A549 (cell line): ENCODE data around the gene IDH2. TPM values are rescaled to one million over a fixed set of nuclear protein-coding genes. Genes with fewer than 3 reads are reported as not detected.

Experiments used
- ATAC-seq, 2 experiments: fragments of 200-7000 bp in 1 of 2; fragments of >200 bp in 1 of 2; cut with Nextera tagmentation in 1 of 2; cut with Tn5 transposase in 1 of 2; 3 replicates each; pipeline versions ENCODE4 v1.8.0 to v1.9.1; 2018 to 2020; ENCODE audit warnings: mild to moderate bottlenecking in 1 of 2, moderate library complexity in 1 of 2
- CTCF ChIA-PET: fragments of 300-600 bp; sonication (Branson Sonifier 250); formaldehyde crosslinking; extraction: SDS; loops from one replicate; lab custom pipeline; 2021; ENCODE audit warnings: antibody characterized with exemption, inconsistent platforms; lab: Yijun Ruan, JAX
- POLR2A ChIA-PET: fragments of 350-600 bp; formaldehyde crosslinking; extraction: SDS; loops from one replicate; lab custom pipeline; 2021; ENCODE audit warnings: antibody characterized with exemption, inconsistent platforms; lab: Yijun Ruan, JAX
- DNase-seq, 2 experiments: peaks; one replicate each; pipeline versions ENCODE4 v3.0.0 to v3.0.0-alpha.2; 2011 to 2016; ENCODE audit warnings: low read depth in 1 of 2, low spot score in 1 of 2
- FAIRE-seq: peaks from 2 replicates; lab custom pipeline; 2011; peaks lifted over from hg19 to GRCh38; lab: Jason Lieb, UNC
- H3K27ac ChIP-seq, 2 experiments: fragments of >200 bp; sonication (Bioruptor Twin); formaldehyde crosslinking; 3 replicates each; pipeline ENCODE4 v1.5.1; 2016 to 2017
- H3K4me1 ChIP-seq: fragments of >200 bp; sonication (Bioruptor Twin); formaldehyde crosslinking; 3 replicates; pipeline ENCODE4 v1.6.1; 2016
- H3K4me2 ChIP-seq: fragments of >200 bp; sonication (Bioruptor Twin); formaldehyde crosslinking; 3 replicates; pipeline ENCODE4 v1.6.1; 2016
- H3K4me3 ChIP-seq: fragments of >200 bp; sonication (Bioruptor Twin); formaldehyde crosslinking; 3 replicates; pipeline ENCODE4 v1.5.1; 2016
- H3K9me3 ChIP-seq: fragments of >200 bp; sonication (Bioruptor Twin); formaldehyde crosslinking; 3 replicates; pipeline ENCODE4 v1.6.1; 2016
- ATOH8 ChIP-seq: fragments of 250-450 bp; sonication (Bioruptor Pico); IDR thresholded peaks from 2 replicates; pipeline ENCODE4 v1.5.0; 2020; ENCODE audit warnings: low read depth, mild to moderate bottlenecking, moderate library complexity
- BCL3 ChIP-seq: fragments of >200 bp; sonication (Bioruptor Twin); formaldehyde crosslinking; IDR thresholded peaks from 3 replicates; pipeline ENCODE4 v1.6.1; 2016
- CBX2 ChIP-seq: fragments of 200-600 bp; sonication (generic); IDR thresholded peaks from 2 replicates; pipeline ENCODE4 v1.6.1; 2016; ENCODE audit warnings: low read depth, mild to moderate bottlenecking, borderline replicate concordance
- CHD2 ChIP-seq: fragments of 150-350 bp; IDR thresholded peaks from 2 replicates; pipeline ENCODE4 v1.6.1; 2014; ENCODE audit warnings: low read length; ENCODE audit not compliant: partially characterized antibody
- CHD4 ChIP-seq: fragments of 200-600 bp; sonication (generic); IDR thresholded peaks from 2 replicates; pipeline ENCODE4 v1.6.1; 2016; ENCODE audit warnings: antibody characterized with exemption, mild to moderate bottlenecking, borderline replicate concordance
- ESRRA ChIP-seq: fragments of 150-350 bp; IDR thresholded peaks from 2 replicates; pipeline ENCODE4 v1.6.1; 2014; ENCODE audit warnings: mild to moderate bottlenecking, low read length, borderline replicate concordance
- FOSB ChIP-seq: fragments of 250-450 bp; sonication (Bioruptor Pico); IDR thresholded peaks from 2 replicates; pipeline ENCODE4 v1.5.0; 2020; ENCODE audit warnings: mild to moderate bottlenecking, moderate library complexity
- FOSL2 ChIP-seq, 2 experiments: fragments of 450-650 bp in 1 of 2; fragments of >200 bp in 1 of 2; sonication (Bioruptor Twin) in 1 of 2; formaldehyde crosslinking; IDR thresholded peaks; 2 replicates each; pipeline versions ENCODE4 v1.5.0 to v1.6.1; 2016 to 2020; ENCODE audit warnings: mild to moderate bottlenecking in 1 of 2, moderate library complexity in 1 of 2
- FOXS1 ChIP-seq: fragments of 250-450 bp; sonication (Bioruptor Pico); IDR thresholded peaks from 2 replicates; pipeline ENCODE4 v1.5.0; 2020; ENCODE audit warnings: mild to moderate bottlenecking, moderate library complexity
- HDAC2 ChIP-seq: fragments of 200-600 bp; sonication (generic); IDR thresholded peaks from 2 replicates; pipeline ENCODE4 v1.6.1; 2016
- HES2 ChIP-seq: fragments of >200 bp; sonication (Bioruptor Twin); formaldehyde crosslinking; IDR thresholded peaks from 2 replicates; pipeline ENCODE4 v1.6.1; 2016
- HEYL ChIP-seq: fragments of 250-450 bp; sonication (Bioruptor Pico); IDR thresholded peaks from 2 replicates; pipeline ENCODE4 v1.8.0; 2021; ENCODE audit warnings: mild to moderate bottlenecking, moderate library complexity
- HOXA7 ChIP-seq: fragments of 250-450 bp; sonication (Bioruptor Pico); IDR thresholded peaks from 2 replicates; pipeline ENCODE4 v1.5.0; 2020; ENCODE audit warnings: mild to moderate bottlenecking, moderate library complexity
- HOXB5 ChIP-seq: fragments of 250-450 bp; sonication (Bioruptor Pico); IDR thresholded peaks from 2 replicates; pipeline ENCODE4 v1.5.0; 2020; ENCODE audit warnings: mild to moderate bottlenecking, moderate library complexity
- JUN ChIP-seq, 2 experiments: fragments of >200 bp; sonication (Bioruptor Twin); formaldehyde crosslinking; IDR thresholded peaks; 2 replicates in 1 of 2; 3 replicates in 1 of 2; pipeline ENCODE4 v1.6.1; 2016 to 2017
- MAX ChIP-seq: IDR thresholded peaks from 2 replicates; pipeline ENCODE4 v1.6.1; 2012
- MYC ChIP-seq: IDR thresholded peaks from 2 replicates; pipeline ENCODE4 v1.6.1; 2012; ENCODE audit warnings: mild to moderate bottlenecking, inconsistent platforms, low read length, improper control_type of control experiment, borderline replicate concordance
- PBX3 ChIP-seq: IDR thresholded peaks from 2 replicates; pipeline ENCODE4 v1.6.1; 2012
- PHF8 ChIP-seq: fragments of 200-600 bp; sonication (generic); IDR thresholded peaks from 2 replicates; pipeline ENCODE4 v1.6.1; 2016; ENCODE audit warnings: low read depth, mild to moderate bottlenecking, antibody characterized with exemption, moderate library complexity, borderline replicate concordance
- POLR2A ChIP-seq: IDR thresholded peaks from 2 replicates; pipeline ENCODE4 v1.6.1; 2012; ENCODE audit warnings: mild to moderate bottlenecking, low read length
- RAD21 ChIP-seq, 2 experiments: fragments of >200 bp in 1 of 2; sonication (Bioruptor Twin) in 1 of 2; formaldehyde crosslinking in 1 of 2; IDR thresholded peaks in 1 of 2; conservative IDR thresholded peaks in 1 of 2; 2 replicates in 1 of 2; 3 replicates in 1 of 2; pipeline ENCODE4 v1.6.1; 2012 to 2018; ENCODE audit warnings: inconsistent platforms in 1 of 2
- RCOR1 ChIP-seq: fragments of 150-350 bp; IDR thresholded peaks from 2 replicates; pipeline ENCODE4 v1.6.1; 2014; ENCODE audit warnings: antibody characterized with exemption, low read length, low read depth
- REST ChIP-seq: fragments of 200-600 bp; sonication (generic); IDR thresholded peaks from 2 replicates; pipeline ENCODE4 v1.6.1; 2016; ENCODE audit warnings: antibody characterized with exemption, mild to moderate bottlenecking, moderate library complexity
- RFX5 ChIP-seq: fragments of 450-650 bp; IDR thresholded peaks from 2 replicates; pipeline ENCODE4 v1.7.1; 2014; ENCODE audit warnings: antibody characterized with exemption, mild to moderate bottlenecking, moderate library complexity
- SMC3 ChIP-seq: fragments of >200 bp; sonication (Bioruptor Twin); formaldehyde crosslinking; IDR thresholded peaks from 3 replicates; pipeline ENCODE4 v1.6.1; 2018; ENCODE audit warnings: inconsistent platforms
- TFCP2L1 ChIP-seq: fragments of 250-450 bp; sonication (Bioruptor Pico); IDR thresholded peaks from 2 replicates; pipeline ENCODE4 v1.5.0; 2021; ENCODE audit warnings: mild to moderate bottlenecking
- TP53 ChIP-seq: fragments of 250-450 bp; sonication (Bioruptor Pico); IDR thresholded peaks from 2 replicates; pipeline ENCODE4 v1.5.0; 2021; ENCODE audit warnings: mild to moderate bottlenecking, moderate library complexity
- USF2 ChIP-seq: fragments of 450-650 bp; IDR thresholded peaks from 2 replicates; pipeline ENCODE4 v1.6.1; 2014; ENCODE audit warnings: antibody characterized with exemption
- WGBS: methylation state at CpG from one replicate; pipeline ENCODE4 v1.1.6; 2017; ENCODE audit errors: missing lambda C conversion rate; 5-methylcytosine and 5-hydroxymethylcytosine counted together
- polyA minus RNA-seq: library from RNA; depleted of rRNA, polyadenylated mRNA; stranded (reverse); fragments of >200 nt; gene quantifications from 2 replicates; pipeline ENCODE4 v1.2.3, GENCODE V29; 2011; rRNA and poly(A)+ RNA removed
- polyA plus RNA-seq, 4 experiments: library from polyadenylated mRNA; depleted of rRNA in 3 of 4; stranded (reverse); fragments of >200 nt; fragmentation: RNase III in 1 of 4; extraction: RNeasy Plus Mini Kit Qiagen cat#74134 plus additional on column Dnase treatment in 1 of 4; gene quantifications; 2 replicates in 3 of 4; 3 replicates in 1 of 4; pipeline ENCODE4 v1.2.3, GENCODE V29; 2011 to 2017

Gene IDH2
- 31.8 and 37.7 TPM in 2 replicates for polyA plus RNA-seq (2011; rRNA removed)
- 32.9 and 45.4 TPM in 2 replicates for polyA plus RNA-seq (2012; cell fraction: cytosol; rRNA removed)
- polyA plus RNA-seq (2012; cell fraction: nucleus; rRNA removed), result 39.0 and 45.7 TPM in 2 replicates
- 29.9 to 32.8 TPM (median 32.2 TPM) in 3 replicates for polyA plus RNA-seq (2017; fragmentation: RNase III; extraction: RNeasy Plus Mini Kit Qiagen cat#74134 plus additional on column Dnase treatment)
- polyA minus RNA-seq, result 55.3 and 58.2 TPM in 2 replicates

GRCh38 chr15:90101969-90102890, at the start of gene IDH2:
Gene IDH2, minus strand, starts transcription at chr15:90102468. Its CDS starts 78 bp downstream, at chr15:90102390.
- no peak for FAIRE-seq
- POLR2A ChIA-PET, result interaction anchor here (0.6 to 2.1 kb wide), 7 partner anchors 15 to 208 kb away, joined by 3 to 7 read pairs (median 4); partner anchors contain the start of genes AP3S2, CIB1, GDPGP1 and TTLL13
- WGBS, result 2% methylated on average over 25 of the region's 104 CpGs
- TF ChIP-seq CBX2, result no peak
- TF ChIP-seq REST, result peak; percentile 71
- no peak for TF ChIP-seq HES2
- peak; percentile 97 for TF ChIP-seq POLR2A
- no peak for TF ChIP-seq SMC3
- TF ChIP-seq RFX5, result 0 out of 2 replicates have a peak, but pooled peaks have one; percentile 31
- peak; percentile 21 for TF ChIP-seq MAX
- TF ChIP-seq USF2, result no peak
- no peak for TF ChIP-seq HEYL
- peak; percentile 85; the same call in 1 of the 3 replicates for TF ChIP-seq BCL3
- no peak for TF ChIP-seq TFCP2L1
- peak; percentile 86 for TF ChIP-seq PHF8
- no peak for TF ChIP-seq CHD4
- TF ChIP-seq FOSL2 (IDR thresholded peaks at IDR 0.05), result no peak
- 0 out of 2 replicates have a peak, but pooled peaks have one; percentile 1 for TF ChIP-seq FOSL2 (CRISPR knock-in tag; IDR thresholded peaks at IDR 0.05)
- peak; percentile 75 for TF ChIP-seq CHD2
- TF ChIP-seq HDAC2, result no peak
- no peak for TF ChIP-seq ESRRA
- no peak for TF ChIP-seq FOSB (CRISPR knock-in tag)
- no peak for TF ChIP-seq ATOH8 (CRISPR knock-in tag)
- no peak for TF ChIP-seq RAD21 (conservative IDR thresholded peaks at IDR 0.05 in 1 of 2, IDR thresholded peaks at IDR 0.05 in 1 of 2)
- TF ChIP-seq PBX3, result 0 out of 2 replicates have a peak, but pooled peaks have one; percentile 31
- TF ChIP-seq RCOR1, result no peak
- TF ChIP-seq TP53 (CRISPR knock-in tag), result no peak
- TF ChIP-seq HOXA7 (CRISPR knock-in tag), result no peak
- no peak for TF ChIP-seq MYC
- TF ChIP-seq JUN (IDR thresholded peaks at IDR 0.05), result peak in 1 of 2 experiments; percentile 87; a peak in 3 of 5 replicates
- TF ChIP-seq FOXS1 (CRISPR knock-in tag), result no peak
- no peak for TF ChIP-seq HOXB5 (CRISPR knock-in tag)

More at GRCh38 chr15:90101969-90102890, at the start of gene IDH2:
- Histone ChIP-seq H3K4me2 (peak within 1 kb of the TSS; percentile 83), H3K4me3 (peak within 1 kb of the TSS; percentile 87), H3K4me1 (peaks cover 33% of the 10 kb centered on the region), H3K27ac (peak within 1 kb of the TSS; percentile 86 to 92), H3K9me3 (no peaks in the 10 kb centered on the region)
- DNase-seq (peak; percentile 78 to 92), ATAC-seq (peak; percentile 91 to 95)
- CTCF ChIA-PET, result interaction anchor here (1.0 to 11.7 kb wide), 8 partner anchors 16 to 215 kb away, joined by 3 to 94 read pairs (median 4); no protein-coding TSS in a partner anchor
